ENCODE measurements around the gene BACH2. TPM values are rescaled to one million over a fixed set of nuclear protein-coding genes. Genes with fewer than 3 reads are reported as not detected.

Gene BACH2
- total RNA-seq, 1 donor from 2014 or later = 2.1 TPM

DNA sequence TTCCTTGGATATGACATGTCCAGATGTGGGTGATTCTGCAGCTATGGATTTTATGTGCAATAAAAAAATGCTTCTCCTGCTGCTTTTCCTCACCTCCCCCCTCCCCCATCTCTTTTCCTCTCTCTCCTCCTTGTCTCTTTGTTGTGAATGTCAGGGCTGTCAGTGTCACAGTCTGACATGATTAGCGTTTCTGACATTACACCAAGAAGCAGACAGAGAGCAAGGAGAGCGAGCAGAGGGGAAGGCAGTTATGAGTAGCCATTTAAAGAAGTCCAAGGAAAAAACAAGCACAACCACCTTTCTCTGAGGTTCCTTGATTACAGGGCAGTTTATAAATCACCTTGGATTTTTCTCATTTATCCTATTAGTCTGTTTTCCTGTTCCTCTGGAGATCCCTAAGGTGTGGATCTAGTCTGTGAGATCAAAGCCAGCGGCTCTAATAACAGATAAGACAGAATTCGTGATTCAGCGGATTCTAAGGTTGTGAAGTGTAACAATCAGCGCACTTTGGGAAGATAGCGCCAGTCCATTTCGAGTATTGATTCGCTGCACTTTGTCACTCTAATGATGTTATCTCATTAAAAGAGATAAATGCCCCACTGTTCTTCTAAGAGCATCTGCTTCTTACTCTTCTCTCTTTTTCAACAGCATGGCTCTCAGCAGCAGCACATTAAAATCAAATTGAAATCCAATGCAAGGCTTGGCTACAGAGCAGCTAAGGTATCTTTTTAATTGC, 101.4 kb downstream of the BACH2 start:
- Histone ChIP-seq H3K27me3 (ENCODE audit: control insufficient read depth, insufficient read depth, low read length) (no peaks in the 10 kb centered on the region), H3K4me3 (ENCODE audit: low read depth, low read length) (no peak overlapping the region), H3K36me3 (ENCODE audit: control insufficient read depth, insufficient read depth, low read length) (no peaks in the 10 kb centered on the region)
- DNase-seq (ENCODE audit: low read depth) = no peak
- no peak for FAIRE-seq
- TF ChIP-seq, protein P1, sequence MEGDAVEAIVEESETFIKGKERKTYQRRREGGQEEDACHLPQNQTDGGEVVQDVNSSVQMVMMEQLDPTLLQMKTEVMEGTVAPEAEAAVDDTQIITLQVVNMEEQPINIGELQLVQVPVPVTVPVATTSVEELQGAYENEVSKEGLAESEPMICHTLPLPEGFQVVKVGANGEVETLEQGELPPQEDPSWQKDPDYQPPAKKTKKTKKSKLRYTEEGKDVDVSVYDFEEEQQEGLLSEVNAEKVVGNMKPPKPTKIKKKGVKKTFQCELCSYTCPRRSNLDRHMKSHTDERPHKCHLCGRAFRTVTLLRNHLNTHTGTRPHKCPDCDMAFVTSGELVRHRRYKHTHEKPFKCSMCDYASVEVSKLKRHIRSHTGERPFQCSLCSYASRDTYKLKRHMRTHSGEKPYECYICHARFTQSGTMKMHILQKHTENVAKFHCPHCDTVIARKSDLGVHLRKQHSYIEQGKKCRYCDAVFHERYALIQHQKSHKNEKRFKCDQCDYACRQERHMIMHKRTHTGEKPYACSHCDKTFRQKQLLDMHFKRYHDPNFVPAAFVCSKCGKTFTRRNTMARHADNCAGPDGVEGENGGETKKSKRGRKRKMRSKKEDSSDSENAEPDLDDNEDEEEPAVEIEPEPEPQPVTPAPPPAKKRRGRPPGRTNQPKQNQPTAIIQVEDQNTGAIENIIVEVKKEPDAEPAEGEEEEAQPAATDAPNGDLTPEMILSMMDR (IDR thresholded peaks at IDR 0.05; ENCODE audit: insufficient read depth, low read length, severe bottlenecking) = no peak

DNA sequence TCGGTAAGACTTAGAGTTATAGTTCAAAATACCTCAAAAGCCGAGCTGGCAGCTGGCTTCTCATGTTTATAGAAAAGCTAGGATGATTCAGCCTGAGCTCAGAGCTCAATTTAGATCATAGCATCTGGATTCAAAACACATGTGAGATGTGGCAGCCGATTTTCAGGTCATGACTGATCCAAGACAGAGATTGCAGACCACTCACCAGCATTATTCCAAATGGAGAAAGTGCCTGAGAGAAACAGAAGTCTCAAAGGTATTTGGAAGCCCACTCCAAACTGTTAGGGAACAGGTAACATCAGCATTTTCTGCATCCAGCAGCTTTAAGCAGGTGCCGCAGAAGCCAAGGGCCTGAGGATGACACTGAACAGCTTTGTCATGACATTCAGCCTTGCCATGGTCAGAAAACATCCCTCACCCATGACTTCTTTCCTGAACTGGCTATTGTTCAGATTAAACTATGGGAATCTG, 102.2 kb downstream of the BACH2 start:
- DNase-seq (ENCODE audit: low read depth) (peak; percentile 55), FAIRE-seq (peak; percentile 66)
- Histone ChIP-seq H3K36me3 (ENCODE audit: control insufficient read depth, insufficient read depth, low read length) (no peaks in the 10 kb centered on the region), H3K27me3 (ENCODE audit: control insufficient read depth, insufficient read depth, low read length) (no peaks in the 10 kb centered on the region), H3K4me3 (ENCODE audit: low read depth, low read length) (no peak overlapping the region)
- TF ChIP-seq, protein P1 (IDR thresholded peaks at IDR 0.05; ENCODE audit: insufficient read depth, low read length, severe bottlenecking) = no peak

DNA sequence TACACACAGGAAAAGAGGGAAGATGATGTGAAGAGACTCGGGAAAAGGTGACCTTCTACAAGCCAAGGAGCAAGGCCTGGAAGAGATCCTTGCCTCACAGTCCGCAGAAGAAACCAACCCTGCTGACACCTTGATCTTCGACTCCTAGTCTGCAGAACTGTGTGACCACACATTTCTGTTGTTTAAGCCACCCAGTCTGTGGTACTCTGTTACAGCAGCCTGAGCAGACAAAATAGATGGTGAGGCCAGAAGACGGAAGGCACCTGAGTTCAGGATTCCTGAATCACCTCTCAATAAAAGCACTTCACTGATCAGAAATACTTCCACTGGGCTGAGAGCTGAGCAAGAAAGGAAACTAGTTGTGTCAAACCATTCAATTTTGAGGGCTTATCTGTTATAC, 103.3 kb downstream of the BACH2 start:
- Histone ChIP-seq H3K4me3 (ENCODE audit: low read depth, low read length) (no peak overlapping the region), H3K27me3 (ENCODE audit: control insufficient read depth, insufficient read depth, low read length) (no peaks in the 10 kb centered on the region), H3K36me3 (ENCODE audit: control insufficient read depth, insufficient read depth, low read length) (no peaks in the 10 kb centered on the region)
- TF ChIP-seq, protein P1 (IDR thresholded peaks at IDR 0.05; ENCODE audit: insufficient read depth, low read length, severe bottlenecking) = no peak
- no peak for FAIRE-seq
- DNase-seq (ENCODE audit: low read depth) = no peak

DNA sequence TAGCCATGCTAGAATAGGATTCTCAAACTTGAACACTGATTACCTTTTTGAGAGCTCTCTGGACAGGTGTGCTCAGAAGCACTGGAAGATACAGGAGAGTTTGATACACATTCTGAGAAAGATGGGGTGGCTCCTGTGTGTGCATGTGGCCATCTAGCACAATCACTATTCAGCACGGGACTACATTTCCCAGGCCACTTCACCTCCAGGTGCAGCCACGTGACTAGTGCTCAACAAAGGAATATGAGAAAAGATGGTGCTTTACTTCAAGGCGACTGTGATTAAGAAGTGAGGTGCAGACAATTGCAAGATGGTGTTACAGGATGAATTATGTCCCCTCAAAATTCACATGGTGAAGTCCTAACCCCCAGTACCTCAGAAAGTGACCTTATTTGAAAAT, 103.8 kb downstream of the BACH2 start:
- H3K27me3 ChIP-seq (ENCODE audit: control insufficient read depth, insufficient read depth, low read length) = no peaks in the 10 kb centered on the region
- no peak for DNase-seq (ENCODE audit: low read depth)
- no peak overlapping the region for H3K4me3 ChIP-seq (ENCODE audit: low read depth, low read length)
- FAIRE-seq = no peak
- TF ChIP-seq, protein P1 (IDR thresholded peaks at IDR 0.05; ENCODE audit: insufficient read depth, low read length, severe bottlenecking) = no peak
- H3K36me3 ChIP-seq (ENCODE audit: control insufficient read depth, insufficient read depth, low read length) = no peaks in the 10 kb centered on the region

DNA sequence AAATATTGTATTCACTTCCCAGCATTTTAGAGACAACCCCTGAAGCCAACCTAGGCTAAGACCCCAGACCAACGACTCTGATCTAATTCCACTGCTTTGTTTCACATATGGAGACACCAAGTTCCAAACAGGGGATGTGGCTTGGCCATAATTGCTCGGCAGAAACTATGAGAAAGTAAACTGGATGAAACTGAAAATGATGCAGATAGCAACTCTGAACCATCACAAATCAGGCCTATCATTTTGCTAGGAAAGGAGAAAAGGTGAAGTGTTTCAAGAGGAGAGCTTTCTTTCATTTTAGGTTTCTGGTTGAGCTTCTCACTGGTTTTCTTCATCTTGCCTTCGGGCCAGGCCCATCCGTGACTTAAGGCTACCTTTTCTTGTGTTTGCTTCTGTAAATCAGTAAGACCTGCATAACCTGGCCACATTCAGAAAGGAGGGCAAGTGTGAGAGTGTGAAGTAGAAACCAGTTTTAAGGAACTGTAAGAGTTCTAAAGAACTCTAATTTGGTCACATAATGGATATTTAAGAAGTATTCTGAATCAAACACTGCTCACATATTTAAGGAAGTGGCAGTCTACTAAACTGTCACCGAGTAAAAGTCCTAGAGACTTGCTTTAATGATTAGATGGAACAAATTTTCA, 105.8 kb downstream of the BACH2 start:
- H3K27me3 ChIP-seq (ENCODE audit: control insufficient read depth, insufficient read depth, low read length) = no peaks in the 10 kb centered on the region
- TF ChIP-seq, protein P1 (IDR thresholded peaks at IDR 0.05; ENCODE audit: insufficient read depth, low read length, severe bottlenecking) = no peak
- no peak for DNase-seq (ENCODE audit: low read depth)
- no peak for FAIRE-seq
- no peak overlapping the region for H3K4me3 ChIP-seq (ENCODE audit: low read depth, low read length)
- H3K36me3 ChIP-seq (ENCODE audit: control insufficient read depth, insufficient read depth, low read length) = no peaks in the 10 kb centered on the region

All from bronchial epithelial cell (primary cell).